Mesothelial cell of epicardium (in vitro differentiated cells): ENCODE data around the gene HBA1. TPM values are rescaled to one million over a fixed set of nuclear protein-coding genes. Genes with fewer than 3 reads are reported as not detected.
A peak's percentile ranks its signal among the peaks of the same experiment; 100 is the strongest.
"Not testable (repeated sequence)": the region's sequence is repeated elsewhere in the genome, so short reads cannot be mapped to it uniquely, and the experiment has no call there.

Source experiments
- DNase-seq, 2 experiments: peaks; one replicate each; pipeline ENCODE4 v3.0.0; 2021; ENCODE audit warnings: low spot score in 2 of 2; ENCODE audit not compliant: unreplicated experiment in 2 of 2
- H3K27ac Mint-ChIP-seq: 2 replicates; pipeline ENCODE4 v1.8.0; 2021; ENCODE audit warnings: mixed read lengths
- H3K27me3 Mint-ChIP-seq: 2 replicates; pipeline ENCODE4 v1.8.0; 2021; ENCODE audit warnings: low read depth, mixed read lengths
- H3K36me3 Mint-ChIP-seq: 2 replicates; pipeline ENCODE4 v1.8.0; 2021; ENCODE audit warnings: mixed read lengths
- H3K4me1 Mint-ChIP-seq: 2 replicates; pipeline ENCODE4 v1.8.0; 2021; ENCODE audit warnings: mixed read lengths
- H3K4me3 Mint-ChIP-seq: 2 replicates; pipeline ENCODE4 v1.8.0; 2021; ENCODE audit warnings: mild to moderate bottlenecking, moderate library complexity, mixed read lengths
- H3K9me3 Mint-ChIP-seq: 2 replicates; pipeline ENCODE4 v1.8.0; 2021; ENCODE audit warnings: mixed read lengths
- CTCF ChIP-seq: fragments of 200-600 bp; sonication (generic); IDR thresholded peaks from one replicate; pipeline ENCODE4 v1.5.0; 2021; ENCODE audit warnings: antibody characterized with exemption; ENCODE audit not compliant: unreplicated experiment
- total RNA-seq: library from RNA; stranded (reverse); gene quantifications from 3 replicates; pipeline ENCODE4 v1.2.1, GENCODE V29; 2021

Gene HBA1
- total RNA-seq, 1 donor from 2014 or later = not detected

GRCh38 chr16:194516-194915 lies 18.0 kb downstream of the HBA1 start:
- no peaks in the 10 kb centered on the region for H3K4me1 Mint-ChIP-seq
- TF ChIP-seq CTCF = no peak
- no peaks in the 10 kb centered on the region for H3K27me3 Mint-ChIP-seq
- H3K36me3 Mint-ChIP-seq = peaks cover 48% of the 10 kb centered on the region
- no peaks in the 10 kb centered on the region for H3K9me3 Mint-ChIP-seq
- no peak overlapping the region for H3K4me3 Mint-ChIP-seq
- no peak overlapping the region for H3K27ac Mint-ChIP-seq
- no peak for DNase-seq

- no peak for DNase-seq
- H3K36me3 Mint-ChIP-seq = peaks cover 36% of the 10 kb centered on the region
Measured at GRCh38 chr16:200388-200787, 23.9 kb downstream of the HBA1 start.

GRCh38 chr16:203246-203645 lies 26.8 kb downstream of the HBA1 start:
- Mint-ChIP-seq H3K4me1 (no peaks in the 10 kb centered on the region), H3K4me3 (no peak overlapping the region), H3K27me3 (no peaks in the 10 kb centered on the region), H3K36me3 (peaks cover 45% of the 10 kb centered on the region), H3K27ac (no peak overlapping the region), H3K9me3 (no peaks in the 10 kb centered on the region)
- DNase-seq = no peak
- TF ChIP-seq CTCF = no peak

More at GRCh38 chr16:200388-200787, 23.9 kb downstream of the HBA1 start:
- TF ChIP-seq CTCF = no peak
- H3K27ac Mint-ChIP-seq = no peak overlapping the region
- H3K27me3 Mint-ChIP-seq = no peaks in the 10 kb centered on the region
- H3K4me1 Mint-ChIP-seq = no peaks in the 10 kb centered on the region
- no peaks in the 10 kb centered on the region for H3K9me3 Mint-ChIP-seq
- no peak overlapping the region for H3K4me3 Mint-ChIP-seq

GRCh38 chr16:204046-204445 lies 27.6 kb downstream of the HBA1 start:
- H3K27ac Mint-ChIP-seq, DNase-seq, H3K9me3 Mint-ChIP-seq, H3K27me3 Mint-ChIP-seq, H3K4me3 Mint-ChIP-seq, H3K4me1 Mint-ChIP-seq: not testable (repeated sequence)
- H3K36me3 Mint-ChIP-seq = peaks cover 44% of the 10 kb centered on the region

- not testable (repeated sequence) for H3K4me1 Mint-ChIP-seq, DNase-seq, H3K27me3 Mint-ChIP-seq, H3K4me3 Mint-ChIP-seq, H3K9me3 Mint-ChIP-seq, H3K27ac Mint-ChIP-seq
- peaks cover 40% of the 10 kb centered on the region for H3K36me3 Mint-ChIP-seq
Measured at GRCh38 chr16:209359-209758, 32.9 kb downstream of the HBA1 start.

GRCh38 chr16:211631-212180 lies 35.2 kb downstream of the HBA1 start:
- H3K27ac Mint-ChIP-seq, H3K9me3 Mint-ChIP-seq, DNase-seq, H3K27me3 Mint-ChIP-seq, H3K4me3 Mint-ChIP-seq, H3K4me1 Mint-ChIP-seq: not testable (repeated sequence)
- H3K36me3 Mint-ChIP-seq = peaks cover 44% of the 10 kb centered on the region

- H3K9me3 Mint-ChIP-seq = no peaks in the 10 kb centered on the region
- peak overlapping the region; percentile 12 for H3K27ac Mint-ChIP-seq
- no peak for TF ChIP-seq CTCF
- H3K36me3 Mint-ChIP-seq = peaks cover 40% of the 10 kb centered on the region
- DNase-seq = no peak
- H3K4me1 Mint-ChIP-seq = no peaks in the 10 kb centered on the region
- no peaks in the 10 kb centered on the region for H3K27me3 Mint-ChIP-seq
- H3K4me3 Mint-ChIP-seq = no peak overlapping the region
Measured at GRCh38 chr16:212999-213398, 36.5 kb downstream of the HBA1 start.
